ENCODE results near the gene MARK4.
"Not testable (repeated sequence)": the region's sequence is repeated elsewhere in the genome, so short reads cannot be mapped to it uniquely, and the experiment has no call there.

The MARK4 gene

GRCh38 chr19:45305421-45305820 lies 54.4 kb downstream of the MARK4 start:
- no peak for DNase-seq (ENCODE audit: low read depth)

- no peak for DNase-seq (ENCODE audit: low read depth)
Measured at GRCh38 chr19:45306040-45306439, 55.0 kb downstream of the MARK4 start.

- no peak for DNase-seq (ENCODE audit: low read depth)
Measured at GRCh38 chr19:45306518-45307027, 55.5 kb downstream of the MARK4 start.

GRCh38 chr19:45307361-45307760 lies 56.3 kb downstream of the MARK4 start:
- DNase-seq (ENCODE audit: low read depth) = no peak

- DNase-seq (ENCODE audit: low read depth) = not testable (repeated sequence)
Measured at GRCh38 chr19:45309322-45309721, 58.3 kb downstream of the MARK4 start.

GRCh38 chr19:45311621-45312020 lies 60.5 kb downstream of the MARK4 start:
- DNase-seq (ENCODE audit: low read depth) = no peak

GRCh38 chr19:45312285-45312684 lies 61.2 kb downstream of the MARK4 start:
- not testable (repeated sequence) for DNase-seq (ENCODE audit: low read depth)

- DNase-seq (ENCODE audit: low read depth) = no peak
Measured at GRCh38 chr19:45314708-45315245, 63.7 kb downstream of the MARK4 start.

- DNase-seq (ENCODE audit: low read depth) = no peak
Measured at GRCh38 chr19:45315304-45315703, 64.2 kb downstream of the MARK4 start.

GRCh38 chr19:45320997-45321775 lies 70.1 kb downstream of the MARK4 start:
- no peak for DNase-seq (ENCODE audit: low read depth)

GRCh38 chr19:45321848-45322247 lies 70.8 kb downstream of the MARK4 start:
- no peak for DNase-seq (ENCODE audit: low read depth)

- no peak for DNase-seq (ENCODE audit: low read depth)
Measured at GRCh38 chr19:45322311-45322710, 71.2 kb downstream of the MARK4 start.

- DNase-seq (ENCODE audit: low read depth) = no peak
Measured at GRCh38 chr19:45322744-45323281, 71.7 kb downstream of the MARK4 start, which contains the start of gene CKM. TSS of gene CKM (minus strand) at chr19:45322875. CDS start at chr19:45319713, 3,162 bp downstream.

- no peak for DNase-seq (ENCODE audit: low read depth)
Measured at GRCh38 chr19:45323671-45324081, 72.6 kb downstream of the MARK4 start.

GRCh38 chr19:45324349-45324907 lies 73.4 kb downstream of the MARK4 start:
- DNase-seq (ENCODE audit: low read depth) = no peak

GRCh38 chr19:45327404-45328143 lies 76.5 kb downstream of the MARK4 start:
- DNase-seq (ENCODE audit: low read depth) = no peak

- DNase-seq (ENCODE audit: low read depth) = no peak
Measured at GRCh38 chr19:45331411-45331810, 80.3 kb downstream of the MARK4 start.

- DNase-seq (ENCODE audit: low read depth) = no peak
Measured at GRCh38 chr19:45333609-45334303, 82.7 kb downstream of the MARK4 start.

GRCh38 chr19:45334881-45335280 lies 83.8 kb downstream of the MARK4 start:
- DNase-seq (ENCODE audit: low read depth) = not testable (repeated sequence)

GRCh38 chr19:45336696-45337251 lies 85.7 kb downstream of the MARK4 start:
- DNase-seq (ENCODE audit: low read depth) = no peak

GRCh38 chr19:45339629-45340028 lies 88.6 kb downstream of the MARK4 start:
- DNase-seq (ENCODE audit: low read depth) = no peak
